Measurements from ENCODE around the gene TELO2.
"Not testable (repeated sequence)": the region's sequence is repeated elsewhere in the genome, so short reads cannot be mapped to it uniquely, and the experiment has no call there.

Gene TELO2

DNA sequence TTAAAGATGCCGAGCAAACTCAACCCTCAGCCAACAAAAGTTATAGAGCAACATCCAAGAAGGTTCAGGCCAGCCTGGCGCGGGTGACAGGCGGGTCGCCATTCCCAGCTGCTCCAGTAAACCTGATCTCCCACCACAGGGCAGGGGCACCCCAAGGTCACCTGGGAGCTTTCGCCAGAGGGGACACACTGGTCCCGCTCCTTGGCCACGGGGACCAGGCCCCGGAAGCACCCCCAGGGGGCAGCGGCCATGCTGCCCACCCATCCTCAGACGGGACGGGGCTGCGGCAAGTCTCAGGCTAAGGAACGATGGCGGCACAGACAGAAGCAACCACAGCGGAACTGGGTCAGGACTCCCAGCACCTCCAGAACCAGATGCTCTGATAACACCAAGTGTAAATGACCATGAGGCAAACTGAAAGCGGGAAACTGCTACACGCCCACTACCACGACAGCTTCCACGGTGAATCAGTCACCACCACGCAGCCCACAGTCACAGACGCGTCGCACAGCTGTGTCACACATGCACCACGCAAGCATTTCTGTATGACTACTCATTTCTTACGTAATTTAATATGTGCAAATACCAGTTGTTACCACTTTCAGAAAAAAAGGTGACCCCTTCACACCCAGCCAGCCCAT, 34.7 kb upstream of the TELO2 start:
- no peak for DNase-seq

DNA sequence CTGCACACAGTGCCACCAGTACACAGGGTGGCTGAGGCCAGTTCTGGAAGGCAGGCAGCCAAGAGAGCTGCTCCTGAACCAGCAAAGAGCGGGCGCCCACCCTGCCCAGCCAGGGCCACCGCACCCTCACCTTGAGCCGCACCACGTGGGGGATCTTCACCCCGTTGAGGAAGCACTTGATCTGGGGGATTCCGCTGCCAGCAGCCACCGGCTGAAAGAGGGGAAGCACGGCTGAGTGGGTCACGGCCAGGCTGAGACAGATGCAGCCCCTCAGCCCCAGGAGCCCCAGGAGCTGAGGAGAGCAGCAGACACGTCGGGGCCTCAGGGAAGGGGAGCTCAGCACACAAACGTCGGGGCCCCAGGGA, 34.2 kb upstream of the TELO2 start:
- no peak for DNase-seq

DNA sequence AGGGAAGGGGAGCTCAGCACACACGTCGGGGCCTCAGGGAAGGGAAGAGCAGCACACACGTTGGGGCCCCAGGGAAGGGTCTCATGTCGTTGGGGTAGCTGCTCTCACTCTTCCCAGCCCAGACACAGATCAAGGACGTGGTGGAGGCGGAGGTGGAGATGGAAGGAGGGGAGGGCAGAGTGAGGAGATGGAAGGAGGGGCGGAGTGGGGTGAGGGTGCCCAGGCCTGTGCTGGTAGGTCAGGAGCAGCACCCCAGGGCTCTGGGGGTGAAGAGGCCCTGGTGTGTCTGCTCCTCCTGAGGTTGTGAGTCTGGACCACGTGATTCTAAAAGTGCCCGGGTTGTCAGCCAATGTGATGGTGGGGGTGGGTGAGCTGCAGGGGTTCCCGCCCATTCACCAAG, 33.2 kb upstream of the TELO2 start:
- DNase-seq = no peak

DNA sequence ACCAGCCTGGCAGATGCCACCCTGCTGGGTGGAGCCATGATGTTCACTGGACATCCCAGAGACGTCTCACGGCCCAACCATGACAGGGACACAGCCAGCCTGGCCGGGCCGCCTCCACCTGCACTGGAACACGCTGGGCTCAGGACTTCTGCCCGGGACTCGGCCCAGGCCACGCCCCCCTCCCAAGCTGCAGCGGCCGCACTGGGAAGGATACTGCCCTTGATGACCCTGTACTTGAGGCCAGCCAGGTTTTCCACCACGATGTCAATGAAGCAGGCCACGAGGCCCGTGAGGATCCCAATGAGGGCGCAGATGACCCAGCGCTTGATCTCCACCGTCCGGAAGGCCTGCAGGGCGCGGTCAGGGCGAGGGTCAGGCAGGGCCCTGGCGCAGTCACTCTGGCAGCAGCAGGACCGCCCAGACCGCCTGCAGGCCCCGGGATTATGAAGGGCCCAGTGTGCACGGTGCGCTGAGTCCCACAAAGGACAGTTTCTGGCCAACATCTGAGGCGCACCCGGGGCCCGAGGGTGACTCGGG, 32.5 kb upstream of the TELO2 start:
- no peak for DNase-seq

DNA sequence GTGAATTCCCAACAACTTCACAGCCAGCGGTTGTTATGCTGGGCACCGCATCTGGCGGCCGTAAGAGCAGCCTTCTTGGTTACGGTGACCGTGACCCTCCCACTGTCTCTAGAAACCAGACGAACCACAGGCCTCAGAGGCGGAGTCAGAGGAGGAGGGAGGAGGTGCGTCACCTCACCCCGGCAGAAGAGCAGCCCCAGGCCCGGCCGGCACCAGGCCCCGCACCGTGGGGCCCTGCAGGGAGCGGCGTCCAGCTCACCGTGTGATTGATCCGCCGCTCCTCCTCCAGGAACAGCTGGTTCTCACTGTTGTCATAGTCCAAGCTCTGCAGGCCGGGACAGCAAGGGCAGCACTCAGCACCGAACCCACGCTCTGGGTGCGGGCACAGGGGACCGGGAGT, 32.0 kb upstream of the TELO2 start:
- DNase-seq = no peak

DNA sequence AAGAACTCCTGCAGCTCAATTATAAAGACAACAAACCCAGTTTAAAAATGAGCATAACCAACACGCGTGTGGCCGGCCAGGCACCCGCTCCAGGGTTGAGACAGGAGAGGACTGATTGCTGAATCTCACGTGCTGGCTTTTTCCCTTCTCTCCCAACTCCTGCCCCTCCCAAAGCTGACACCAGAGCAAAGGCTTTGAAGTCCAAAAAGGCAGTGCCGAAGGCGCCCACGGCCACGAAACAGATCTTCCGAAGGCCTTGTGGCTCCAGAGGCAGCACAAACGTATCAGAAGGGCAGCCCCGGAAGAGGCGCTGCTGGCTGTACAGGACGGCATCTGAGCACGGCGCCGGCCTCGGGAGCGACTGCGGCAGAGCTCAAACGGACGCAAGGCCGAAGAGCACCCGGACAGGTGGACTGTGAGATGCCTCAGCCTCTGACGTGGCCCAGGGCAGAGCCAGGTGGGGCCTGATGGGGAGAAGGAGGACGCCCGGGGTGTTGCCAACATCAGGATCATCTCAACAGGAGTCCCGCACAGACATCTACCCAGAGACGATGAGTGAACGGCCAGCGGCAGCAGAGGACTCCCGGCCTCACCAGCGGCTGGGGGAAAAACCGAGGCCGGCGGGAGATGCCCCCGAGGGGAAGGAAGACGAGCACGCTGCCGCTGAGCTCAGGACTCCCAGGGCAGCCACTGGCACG, 28.8 kb upstream of the TELO2 start:
- DNase-seq = no peak

DNA sequence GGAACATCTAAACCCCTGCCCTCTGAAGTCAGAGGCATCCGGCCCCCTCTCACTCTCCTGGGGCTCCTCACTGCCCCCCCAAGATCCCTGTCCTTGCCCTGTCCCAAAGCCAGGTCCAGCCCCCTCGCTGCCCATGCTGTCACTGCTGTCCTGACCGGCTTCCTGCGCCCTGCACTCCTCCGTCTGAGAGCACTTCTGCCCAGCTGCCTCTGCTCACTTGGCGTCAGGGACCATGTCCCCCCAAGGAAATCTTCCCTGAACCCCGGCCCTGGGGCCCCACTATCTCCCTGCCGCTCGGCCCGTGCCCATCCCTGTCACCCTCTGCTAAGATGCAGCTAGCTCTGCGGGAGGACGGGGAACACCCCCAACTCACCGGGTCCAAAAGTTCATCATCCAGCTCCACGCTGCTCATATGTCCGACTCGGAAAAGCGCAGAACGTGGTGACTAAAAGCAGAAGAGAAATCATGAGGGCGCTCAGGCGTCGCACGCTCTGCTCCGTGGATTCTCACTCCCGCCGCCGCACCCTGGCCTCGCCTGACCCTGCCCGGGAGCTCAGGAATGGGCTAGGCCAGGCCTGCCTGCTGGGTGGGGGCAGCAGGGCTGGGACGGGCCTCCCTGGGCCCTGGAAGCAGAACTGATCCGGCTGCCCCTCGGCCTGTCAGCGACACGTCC, 28.1 kb upstream of the TELO2 start:
- no peak for DNase-seq

DNA sequence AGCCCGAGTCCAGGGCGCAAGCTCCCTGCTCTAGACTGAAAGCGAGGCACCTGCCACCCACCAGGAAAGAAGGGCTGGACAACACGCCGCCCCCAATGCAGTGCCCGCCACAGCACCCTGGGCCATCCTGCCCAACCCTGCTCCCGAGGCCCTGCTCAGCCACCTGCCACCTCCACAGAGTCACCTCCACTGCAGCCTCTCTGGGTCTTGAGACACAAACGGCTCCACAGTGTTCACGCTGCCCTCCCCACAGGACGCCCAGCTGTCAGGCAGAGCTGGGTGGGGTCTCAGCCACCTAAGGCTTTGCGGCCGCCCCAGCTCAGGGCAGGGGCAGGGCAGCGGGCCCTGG, 27.6 kb upstream of the TELO2 start:
- no peak for DNase-seq

DNA sequence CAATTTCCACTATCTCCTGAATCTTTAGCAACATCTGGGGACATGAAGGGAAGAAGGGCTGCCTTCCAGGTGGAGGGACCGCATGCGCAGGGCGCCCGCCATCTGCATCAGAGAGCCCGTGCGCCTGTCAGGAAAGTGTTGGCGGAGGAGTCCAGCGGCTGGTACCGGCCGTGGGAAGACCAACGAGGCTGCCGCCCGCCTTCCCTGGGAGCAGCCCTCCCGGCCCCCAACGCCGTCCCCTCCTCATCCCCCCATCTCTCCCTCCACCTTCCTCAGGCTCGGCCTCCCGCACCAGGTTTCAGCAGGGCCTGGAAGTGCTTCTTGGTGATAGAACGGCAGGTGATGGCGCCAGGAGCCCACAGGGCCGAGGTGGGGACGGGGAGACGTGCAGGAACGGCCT, 27.1 kb upstream of the TELO2 start:
- no peak for DNase-seq

DNA sequence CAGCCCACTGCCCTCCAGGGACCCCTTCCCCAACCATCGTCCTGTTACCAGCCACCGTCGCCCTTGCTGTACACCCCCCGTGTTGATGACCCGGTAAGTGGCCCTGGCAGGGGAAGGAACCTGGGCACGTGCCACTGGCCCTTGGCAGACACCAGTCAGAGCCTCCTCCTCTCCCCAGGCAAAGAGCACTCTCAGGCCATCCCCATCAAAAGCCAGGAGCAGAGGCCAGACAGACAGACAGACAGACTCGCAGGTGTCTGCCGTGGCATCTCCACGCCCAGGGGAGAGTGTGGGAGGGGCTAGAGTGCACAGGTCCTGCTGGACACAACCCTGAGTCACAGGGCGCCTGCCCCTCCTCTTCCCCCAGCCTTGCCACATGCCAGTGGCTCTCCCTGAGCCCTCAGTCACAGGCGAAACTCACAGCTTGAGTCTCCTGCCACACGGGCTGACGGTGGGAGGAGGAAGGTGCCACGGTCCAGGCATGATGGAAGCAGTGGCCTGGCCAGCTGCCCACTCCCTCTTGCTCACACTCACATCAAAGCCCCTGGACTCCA, 26.1 kb upstream of the TELO2 start:
- no peak for DNase-seq

DNA sequence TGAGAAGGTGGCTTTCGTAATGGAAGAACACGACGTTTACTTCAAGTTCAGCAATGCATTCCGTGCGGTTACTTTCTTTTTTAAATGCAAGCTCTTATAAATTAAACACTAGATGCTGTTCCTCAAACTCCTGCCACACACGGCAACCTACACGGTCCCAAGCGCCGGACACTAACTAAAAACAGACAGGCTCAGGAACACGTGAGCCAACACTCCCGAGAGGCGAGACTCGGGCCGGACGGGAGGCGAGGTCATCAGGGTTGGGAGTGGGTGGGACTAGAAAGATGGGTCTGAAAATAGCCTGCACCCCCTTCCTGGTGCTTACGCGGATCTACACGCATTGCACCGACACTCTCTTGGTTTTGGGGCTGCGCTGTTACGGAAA, 24.7 kb upstream of the TELO2 start:
- no peak for DNase-seq

DNA sequence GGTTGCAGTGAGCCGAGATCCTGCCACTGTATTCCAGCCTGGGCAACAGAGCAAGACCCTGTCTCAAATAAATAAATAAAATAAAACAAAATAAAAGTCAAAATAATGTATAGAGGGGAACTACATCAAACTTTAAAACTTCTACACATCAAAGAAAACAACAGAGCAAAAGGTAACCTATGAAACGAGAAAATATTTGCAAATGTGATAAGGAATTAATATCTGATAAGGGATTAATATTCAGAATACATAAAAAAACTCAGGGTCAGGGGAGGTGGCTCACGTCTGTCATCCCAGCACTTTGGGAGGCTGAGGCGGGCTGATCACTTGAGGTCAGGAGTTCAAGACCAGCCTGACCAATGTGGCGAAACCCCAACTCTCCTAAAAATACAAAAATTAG, 24.0 kb upstream of the TELO2 start:
- not testable (repeated sequence) for DNase-seq

DNA sequence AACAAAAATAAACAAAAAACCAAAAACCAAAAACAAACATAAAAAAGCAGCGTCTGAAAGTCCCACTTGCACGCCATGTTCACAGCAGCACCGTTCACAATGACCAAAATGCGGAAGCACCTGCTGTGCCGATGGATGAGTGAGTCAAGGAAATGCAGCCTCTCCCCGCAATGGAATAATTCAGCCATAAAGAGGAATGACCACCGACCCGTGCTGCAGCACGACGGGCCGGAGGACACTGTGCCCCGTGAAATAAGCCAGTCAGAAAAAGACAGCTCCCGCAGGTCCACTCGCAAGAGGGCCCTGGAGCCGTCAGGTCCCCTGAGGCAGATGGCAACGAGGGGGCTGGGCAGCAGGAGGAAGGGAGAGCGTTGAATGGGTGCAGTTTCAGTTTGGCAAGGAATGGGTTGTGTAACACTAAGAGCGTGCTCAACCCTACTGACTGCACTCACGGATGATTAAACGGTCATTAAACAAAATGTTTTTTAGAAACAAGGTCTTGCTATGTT, 23.4 kb upstream of the TELO2 start:
- no peak for DNase-seq

DNA sequence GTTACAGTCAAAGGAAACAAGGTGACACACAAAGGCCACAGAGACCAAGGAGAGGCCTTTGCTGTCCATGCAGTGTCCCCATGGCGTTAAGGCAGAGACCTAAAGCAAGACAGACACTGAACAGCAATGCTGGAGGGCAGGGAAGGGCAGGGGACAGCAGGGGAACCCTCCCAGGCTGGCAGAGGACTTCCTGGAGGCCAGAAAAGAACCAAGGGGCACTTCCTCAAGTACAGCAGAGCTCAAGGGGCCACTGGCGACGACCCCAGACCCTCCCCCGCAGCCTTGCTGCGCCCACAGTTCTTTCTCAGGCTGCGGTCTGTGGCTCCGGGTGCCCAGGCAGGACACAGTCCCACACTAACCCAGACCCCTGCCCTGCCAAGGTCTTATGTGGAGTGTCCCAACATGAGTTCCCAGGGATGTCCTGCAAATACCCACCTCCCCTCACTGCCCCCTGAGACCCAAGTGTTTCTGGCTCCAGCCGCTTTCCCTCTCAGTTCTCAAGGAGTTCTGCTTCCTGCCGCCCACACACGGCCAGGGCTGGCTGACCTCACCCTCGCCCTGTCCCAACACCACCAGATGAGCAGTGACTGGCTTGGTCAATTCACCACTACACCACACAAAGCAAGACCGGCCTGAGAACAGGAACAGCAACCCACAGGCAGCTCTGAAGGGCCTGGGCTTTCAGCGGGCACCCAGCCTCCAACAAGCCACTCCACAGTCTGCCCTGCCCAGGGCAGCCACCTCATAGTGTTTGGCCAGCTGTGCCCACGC, 22.5 kb upstream of the TELO2 start:
- DNase-seq = no peak

DNA sequence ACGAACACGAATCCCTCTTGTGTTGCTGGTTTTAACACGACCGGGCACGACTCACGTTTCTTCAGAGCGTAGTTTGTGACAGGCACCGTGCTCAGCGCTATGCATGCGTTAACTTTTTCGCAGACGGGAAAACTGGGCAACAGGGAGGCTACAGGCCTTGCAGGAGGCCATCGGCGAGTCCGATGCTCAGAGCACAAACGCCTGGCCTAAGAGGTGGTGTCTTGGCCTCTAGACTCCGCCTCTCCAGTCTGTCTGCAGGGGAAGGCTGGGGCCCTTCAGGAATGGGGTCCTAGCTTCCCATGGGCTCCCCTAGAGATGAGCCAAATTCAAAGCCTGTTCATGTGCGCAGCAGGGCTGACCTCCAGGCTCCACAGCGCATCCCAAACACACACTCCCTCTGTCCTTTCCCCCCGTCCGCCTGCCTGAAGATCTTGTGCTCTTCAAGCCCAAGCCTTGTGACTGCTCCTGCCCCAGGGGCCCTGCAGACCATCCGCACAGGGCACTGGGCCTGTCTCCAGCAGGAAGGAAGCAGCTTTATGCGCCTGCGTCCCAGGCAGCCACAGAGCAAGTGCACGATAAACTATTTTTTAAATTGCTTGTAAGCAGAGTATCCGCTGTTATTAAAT, 21.5 kb upstream of the TELO2 start:
- no peak for DNase-seq

DNA sequence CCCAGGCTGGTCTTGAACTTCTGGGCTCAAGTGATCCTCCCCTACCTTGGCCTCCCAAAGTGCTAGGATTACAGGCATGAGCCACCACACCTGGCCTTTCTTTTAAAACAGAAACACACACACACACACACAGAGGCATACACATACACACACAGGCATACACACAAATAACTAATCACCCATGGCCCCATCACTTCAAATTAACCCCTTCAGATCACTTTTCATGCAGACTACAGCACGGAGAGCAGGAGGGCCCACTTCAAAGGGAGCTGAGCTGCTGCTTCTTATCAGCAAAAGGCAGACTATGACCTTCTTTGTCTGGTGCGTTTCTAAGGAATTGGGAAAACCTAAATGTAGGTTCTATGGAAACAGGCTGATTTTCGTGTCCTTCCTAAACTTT, 20.2 kb upstream of the TELO2 start:
- no peak for DNase-seq

DNA sequence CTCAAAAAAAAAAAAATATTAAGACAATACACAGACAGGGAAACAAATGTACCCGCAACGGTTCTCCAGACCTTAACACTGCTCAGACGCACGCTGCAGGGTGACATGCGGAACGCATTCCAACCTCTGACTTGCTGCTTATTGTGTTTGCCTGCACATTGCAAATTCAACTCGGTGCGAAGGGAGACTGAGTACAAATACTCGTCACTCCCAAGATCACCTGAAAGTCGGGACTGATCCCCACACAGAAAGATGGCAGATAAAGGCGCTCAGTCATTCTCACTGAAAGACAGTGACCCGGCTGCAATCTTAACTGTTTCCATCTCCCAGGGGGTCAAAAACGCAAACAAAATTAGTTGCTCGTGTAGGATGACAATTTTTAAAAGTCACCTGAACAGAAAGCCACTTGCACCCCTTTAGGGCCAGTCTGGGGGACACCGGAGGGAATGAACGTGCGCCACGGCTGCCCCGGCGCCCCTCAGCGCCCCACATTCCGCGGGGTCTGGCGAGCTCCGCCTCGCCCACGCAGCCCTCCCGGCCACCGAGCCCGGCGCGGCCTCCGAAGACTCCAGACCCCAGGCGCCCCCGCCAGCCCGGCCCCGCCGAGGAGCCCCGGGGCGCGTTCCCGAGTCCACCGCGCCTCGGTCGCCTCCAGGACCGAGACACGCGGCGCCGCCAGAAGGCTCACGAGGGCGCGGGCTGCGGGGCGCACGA, 18.9 kb upstream of the TELO2 start:
- no peak for DNase-seq

DNA sequence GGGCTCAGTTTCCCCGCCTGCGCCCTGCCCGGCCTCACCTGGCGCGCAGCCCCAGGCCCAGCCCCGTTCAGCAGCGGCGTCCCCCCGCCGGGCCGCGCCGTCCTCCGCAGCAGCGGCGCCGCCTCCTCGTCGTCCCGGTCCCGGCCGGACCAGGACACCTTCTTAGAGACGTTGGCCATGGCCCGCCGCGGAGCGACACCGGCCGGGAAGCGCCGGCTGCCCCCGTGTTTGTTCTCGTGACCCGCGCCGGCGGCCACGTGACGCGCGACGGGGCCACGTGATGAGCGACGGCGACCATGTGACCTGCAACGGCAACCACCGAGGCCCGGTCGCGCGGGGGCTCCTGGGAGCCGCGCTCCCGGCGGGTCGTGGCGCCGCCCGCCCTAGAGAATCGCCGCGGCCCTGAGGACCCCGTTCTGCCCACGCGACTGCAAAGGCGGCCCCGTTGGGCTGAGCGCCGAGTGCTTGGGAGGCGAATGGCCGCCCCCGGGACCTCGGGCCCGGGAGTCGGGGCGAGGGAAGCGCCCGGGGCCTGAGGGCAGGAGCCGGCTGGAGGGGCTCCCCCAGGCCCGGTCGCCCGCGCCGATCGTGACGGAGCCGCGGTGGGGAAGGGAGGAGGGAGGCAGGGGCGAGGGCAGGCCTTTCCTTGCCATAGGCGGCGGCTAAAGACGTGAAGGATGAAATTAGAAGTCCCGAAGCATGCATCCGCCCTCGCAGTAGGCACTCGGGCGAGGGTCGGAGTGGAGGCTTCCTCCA, 18.2 kb upstream of the TELO2 start, which contains the start of gene CLCN7:
Gene CLCN7, minus strand, starts transcription at position 233 of the 756 bp plus-strand sequence. Its CDS starts 54 bp downstream, at position 179.
- peak; percentile 2 for DNase-seq

DNA sequence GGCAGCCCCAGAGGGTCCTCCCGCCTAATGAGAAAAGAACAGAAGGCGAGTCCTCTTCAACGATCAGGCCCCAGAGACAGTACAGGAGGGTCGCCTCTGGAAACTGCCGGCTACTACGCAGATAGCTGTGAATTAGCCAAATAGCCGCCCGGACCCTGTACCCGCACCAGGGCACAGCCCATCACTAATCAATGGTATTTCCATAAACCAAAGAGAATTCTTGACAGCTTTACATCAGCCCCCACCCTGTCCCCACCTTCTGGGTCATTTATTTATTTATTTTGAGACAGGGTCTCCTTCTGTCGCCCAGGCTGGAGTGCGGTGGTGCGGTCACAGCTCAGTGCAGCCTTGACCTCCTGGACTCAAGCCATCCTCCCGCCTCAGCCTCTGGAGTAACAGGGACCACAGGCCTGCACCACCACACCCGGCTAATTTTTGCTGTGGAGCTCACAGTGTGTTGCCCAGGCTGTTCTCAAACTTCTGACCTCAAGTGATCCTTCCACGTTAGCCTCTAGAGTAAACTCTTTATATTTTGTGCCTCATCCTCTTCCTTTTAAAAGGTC, 17.5 kb upstream of the TELO2 start:
- DNase-seq = no peak

DNA sequence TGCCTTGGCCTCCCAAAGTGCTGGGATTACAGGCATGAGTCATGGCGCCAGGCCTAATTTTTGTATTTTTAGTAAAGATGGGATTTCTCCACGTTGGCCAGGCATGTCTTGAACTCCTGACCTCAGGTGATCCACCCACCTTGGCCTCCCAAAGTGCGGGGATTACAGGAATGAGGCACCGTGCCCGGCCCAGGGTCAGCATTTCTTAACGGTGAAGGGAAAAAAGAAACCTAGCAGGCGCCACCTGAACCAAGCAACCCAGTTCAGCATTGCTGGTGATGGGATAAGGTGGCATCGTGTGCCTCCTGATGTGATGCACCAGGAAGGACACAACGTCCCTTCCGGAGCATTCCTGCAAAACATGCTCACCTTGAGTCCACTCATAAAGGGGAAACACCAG, 16.1 kb upstream of the TELO2 start:
- no peak for DNase-seq

DNA sequence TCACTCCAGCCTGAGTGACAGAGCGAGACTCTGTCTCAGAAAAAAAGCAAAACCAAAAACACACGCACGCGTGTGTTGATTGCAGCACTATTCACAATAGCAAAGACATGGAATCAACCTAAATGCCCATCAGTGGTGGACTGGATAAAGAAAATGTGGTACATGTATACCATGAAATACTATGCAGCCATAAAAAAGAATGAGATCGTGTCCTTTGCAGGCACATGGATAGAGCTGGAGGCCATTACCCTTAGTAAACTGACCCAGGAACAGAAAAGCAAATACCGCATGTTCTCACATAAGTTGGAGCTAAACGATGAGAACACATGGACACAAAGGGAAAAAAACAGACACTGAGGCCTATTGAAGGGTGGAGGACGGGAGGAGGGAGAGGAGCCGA, 14.2 kb upstream of the TELO2 start:
- DNase-seq = not testable (repeated sequence)

Measured in NCI-H2029 treated with DMSO at 0.1 percent for 48 hours (cell line).